ENCODE results near the gene ENDOU.
A peak's percentile ranks its signal among the peaks of the same experiment; 100 is the strongest.

ENDOU gene

DNA sequence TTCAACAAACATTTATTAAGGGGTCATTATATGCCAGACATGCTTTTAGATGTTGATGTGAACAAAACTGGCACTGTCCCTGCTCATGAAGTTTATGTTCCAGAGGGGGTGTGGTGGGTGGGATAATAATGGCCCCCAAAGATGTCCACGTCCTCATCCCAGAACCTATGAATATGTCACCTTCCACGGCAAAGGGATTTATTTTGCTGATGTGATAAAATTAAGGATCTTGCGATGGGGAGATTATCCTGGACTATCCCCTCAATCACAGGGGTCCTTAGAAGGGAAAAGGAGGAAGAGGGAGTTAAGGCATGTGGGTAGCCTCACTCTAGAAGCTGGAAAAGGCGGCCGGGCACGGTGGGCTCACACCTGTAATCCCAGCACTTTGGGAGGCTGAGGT, 46.0 kb upstream of the ENDOU start:
- in situ Hi-C loops (cut with HindIII; ENCODE audit: low sequenced_read_pairs), result no loop called here
- no peak for DNase-seq (ENCODE audit: low read depth, low spot score)
- TF ChIP-seq, protein P1, sequence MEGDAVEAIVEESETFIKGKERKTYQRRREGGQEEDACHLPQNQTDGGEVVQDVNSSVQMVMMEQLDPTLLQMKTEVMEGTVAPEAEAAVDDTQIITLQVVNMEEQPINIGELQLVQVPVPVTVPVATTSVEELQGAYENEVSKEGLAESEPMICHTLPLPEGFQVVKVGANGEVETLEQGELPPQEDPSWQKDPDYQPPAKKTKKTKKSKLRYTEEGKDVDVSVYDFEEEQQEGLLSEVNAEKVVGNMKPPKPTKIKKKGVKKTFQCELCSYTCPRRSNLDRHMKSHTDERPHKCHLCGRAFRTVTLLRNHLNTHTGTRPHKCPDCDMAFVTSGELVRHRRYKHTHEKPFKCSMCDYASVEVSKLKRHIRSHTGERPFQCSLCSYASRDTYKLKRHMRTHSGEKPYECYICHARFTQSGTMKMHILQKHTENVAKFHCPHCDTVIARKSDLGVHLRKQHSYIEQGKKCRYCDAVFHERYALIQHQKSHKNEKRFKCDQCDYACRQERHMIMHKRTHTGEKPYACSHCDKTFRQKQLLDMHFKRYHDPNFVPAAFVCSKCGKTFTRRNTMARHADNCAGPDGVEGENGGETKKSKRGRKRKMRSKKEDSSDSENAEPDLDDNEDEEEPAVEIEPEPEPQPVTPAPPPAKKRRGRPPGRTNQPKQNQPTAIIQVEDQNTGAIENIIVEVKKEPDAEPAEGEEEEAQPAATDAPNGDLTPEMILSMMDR (IDR thresholded peaks at IDR 0.05; ENCODE audit: low read depth, low read length), result no peak
- H3K4me3 ChIP-seq (ENCODE audit: low read depth, low read length), result no peak overlapping the region

DNA sequence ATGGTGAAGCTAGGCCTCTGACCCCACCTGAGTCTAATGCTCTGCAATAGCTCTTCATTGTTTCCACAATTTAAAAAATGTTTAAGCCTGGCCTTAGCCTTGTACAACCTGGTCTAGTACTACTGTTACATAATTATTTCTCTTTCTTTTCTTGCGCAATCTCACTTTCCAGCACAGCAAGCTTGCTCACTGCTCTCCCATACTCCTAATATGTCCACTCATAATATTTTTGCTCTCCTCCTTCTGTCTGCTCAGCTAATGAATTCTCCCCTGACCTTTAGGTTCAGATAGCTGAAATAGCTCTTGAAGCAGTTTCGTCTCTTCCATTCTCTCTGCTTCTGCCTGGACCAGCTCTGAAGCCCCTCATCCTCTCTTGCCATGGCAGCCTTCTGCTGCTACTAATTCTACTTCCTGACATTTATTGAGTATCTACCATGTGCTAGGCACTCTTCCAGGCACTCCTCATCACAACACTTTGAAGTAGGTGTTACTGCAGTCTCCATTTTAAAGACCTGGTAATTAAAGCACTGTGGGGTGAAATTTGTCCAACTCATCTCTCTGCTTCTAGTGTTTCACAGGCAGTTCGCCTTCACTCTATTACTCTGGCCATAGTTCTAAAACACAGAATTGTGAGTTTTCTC, 44.9 kb upstream of the ENDOU start:
- no peak for DNase-seq (ENCODE audit: low read depth, low spot score)
- H3K4me3 ChIP-seq (ENCODE audit: low read depth, low read length), result no peak overlapping the region
- TF ChIP-seq, protein P1 (IDR thresholded peaks at IDR 0.05; ENCODE audit: low read depth, low read length), result no peak
- in situ Hi-C loops (cut with HindIII; ENCODE audit: low sequenced_read_pairs), result no loop called here

GRCh38 chr12:47769234-47770085, 44.2 kb upstream of the ENDOU start:
- TF ChIP-seq, protein P1 (IDR thresholded peaks at IDR 0.05; ENCODE audit: low read depth, low read length), result no peak
- no peak overlapping the region for H3K4me3 ChIP-seq (ENCODE audit: low read depth, low read length)
- in situ Hi-C loops (cut with HindIII; ENCODE audit: low sequenced_read_pairs), result no loop called here
- no peak for DNase-seq (ENCODE audit: low read depth, low spot score)

- TF ChIP-seq, protein P1 (IDR thresholded peaks at IDR 0.05; ENCODE audit: low read depth, low read length), result no peak
- no peak overlapping the region for H3K4me3 ChIP-seq (ENCODE audit: low read depth, low read length)
- in situ Hi-C loops (cut with HindIII; ENCODE audit: low sequenced_read_pairs), result no loop called here
- no peak for DNase-seq (ENCODE audit: low read depth, low spot score)
These were observed 43.1 kb upstream of the ENDOU start for GRCh38 chr12:47768323-47768811.

GRCh38 chr12:47767216-47767724, 42.0 kb upstream of the ENDOU start:
- in situ Hi-C loops (cut with HindIII; ENCODE audit: low sequenced_read_pairs), result no loop called here
- DNase-seq (ENCODE audit: low read depth, low spot score), result no peak
- TF ChIP-seq, protein P1 (IDR thresholded peaks at IDR 0.05; ENCODE audit: low read depth, low read length), result peak; percentile 55
- no peak overlapping the region for H3K4me3 ChIP-seq (ENCODE audit: low read depth, low read length)

DNA sequence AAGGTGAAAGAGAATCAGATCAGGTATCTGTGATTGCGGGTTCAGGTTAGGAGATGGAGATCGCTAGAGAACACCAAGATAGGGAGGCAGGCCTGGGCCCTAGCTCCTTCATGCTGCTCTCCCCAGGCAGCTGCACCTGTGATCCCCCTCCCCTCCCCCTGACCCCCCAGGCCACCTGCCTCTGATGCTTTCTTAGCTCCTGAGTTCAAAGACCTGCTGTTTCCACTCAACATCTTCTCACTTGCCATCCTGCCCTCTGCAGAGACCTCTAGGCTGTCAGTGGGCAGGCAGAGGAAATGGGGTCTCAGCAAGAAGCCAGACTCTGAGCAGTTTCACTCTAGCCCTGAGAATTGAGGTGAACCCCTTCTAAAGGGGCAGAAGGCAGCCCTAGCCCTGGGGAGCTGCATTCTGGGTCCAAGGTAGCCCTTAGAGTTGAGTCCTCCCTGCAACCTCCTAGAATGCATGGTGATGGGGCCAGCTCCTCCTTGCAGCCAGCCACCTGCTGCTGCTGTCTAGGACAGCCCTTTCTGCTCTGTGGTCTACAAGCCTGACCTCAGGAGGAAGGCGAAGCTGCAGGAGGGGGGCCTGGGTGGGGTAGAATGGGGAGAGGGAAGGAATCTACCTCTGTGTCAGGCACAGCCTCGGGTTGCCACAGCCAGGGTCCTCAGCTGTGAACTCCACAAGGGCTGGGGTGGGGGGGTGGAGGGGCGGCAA, 41.4 kb upstream of the ENDOU start:
- TF ChIP-seq, protein P1 (IDR thresholded peaks at IDR 0.05; ENCODE audit: low read depth, low read length), result no peak
- DNase-seq (ENCODE audit: low read depth, low spot score), result no peak
- in situ Hi-C loops (cut with HindIII; ENCODE audit: low sequenced_read_pairs), result no loop called here
- H3K4me3 ChIP-seq (ENCODE audit: low read depth, low read length), result no peak overlapping the region

Measured in astrocyte of the spinal cord (primary cell).